Stimulated activated memory B cell treated with anti-CD40 and anti-IgM and Interleukin-4, amounts not matched to agents 10 μg/mL and 1 μg/mL and 100 μg/mL, for 72 hours (primary cell): ENCODE results near the gene OR14C36.
"Not testable (repeated sequence)": the region's sequence is repeated elsewhere in the genome, so short reads cannot be mapped to it uniquely, and the experiment has no call there.

Source experiments
- ATAC-seq: fragments of 150-1000 bp; cut with Tn5 transposase; 2 replicates; pipeline ENCODE4 v1.10.0; 2021
- H3K27ac Mint-ChIP-seq: one replicate; pipeline ENCODE4 v1.8.0; 2022; ENCODE audit warnings: mild to moderate bottlenecking, mixed read lengths
- H3K27me3 Mint-ChIP-seq: one replicate; pipeline ENCODE4 v1.8.0; 2022; ENCODE audit warnings: mixed read lengths
- H3K36me3 Mint-ChIP-seq: one replicate; pipeline ENCODE4 v1.8.0; 2022; ENCODE audit warnings: mixed read lengths
- H3K4me1 Mint-ChIP-seq: one replicate; pipeline ENCODE4 v1.8.0; 2022; ENCODE audit warnings: mixed read lengths
- H3K4me3 Mint-ChIP-seq: one replicate; pipeline ENCODE4 v1.8.0; 2022; ENCODE audit warnings: mild to moderate bottlenecking, moderate library complexity, mixed read lengths
- H3K9me3 Mint-ChIP-seq: one replicate; pipeline ENCODE4 v1.8.0; 2022; ENCODE audit warnings: mixed read lengths

OR14C36 gene, protein sequence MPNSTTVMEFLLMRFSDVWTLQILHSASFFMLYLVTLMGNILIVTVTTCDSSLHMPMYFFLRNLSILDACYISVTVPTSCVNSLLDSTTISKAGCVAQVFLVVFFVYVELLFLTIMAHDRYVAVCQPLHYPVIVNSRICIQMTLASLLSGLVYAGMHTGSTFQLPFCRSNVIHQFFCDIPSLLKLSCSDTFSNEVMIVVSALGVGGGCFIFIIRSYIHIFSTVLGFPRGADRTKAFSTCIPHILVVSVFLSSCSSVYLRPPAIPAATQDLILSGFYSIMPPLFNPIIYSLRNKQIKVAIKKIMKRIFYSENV

GRCh38 chr1:248348475-248348874, at the start of gene OR14C36:
OR14C36 (plus strand) TSS chr1:248348775; CDS start chr1:248348775, 0 bp downstream.
- no peaks in the 10 kb centered on the region for H3K4me1 Mint-ChIP-seq
- H3K4me3 Mint-ChIP-seq: no peak within 1 kb of the TSS
- H3K27me3 Mint-ChIP-seq: no peaks in the 10 kb centered on the region
- ATAC-seq: no peak
- no peaks in the 10 kb centered on the region for H3K9me3 Mint-ChIP-seq
- H3K36me3 Mint-ChIP-seq: no peaks in the 10 kb centered on the region
- no peak within 1 kb of the TSS for H3K27ac Mint-ChIP-seq

DNA sequence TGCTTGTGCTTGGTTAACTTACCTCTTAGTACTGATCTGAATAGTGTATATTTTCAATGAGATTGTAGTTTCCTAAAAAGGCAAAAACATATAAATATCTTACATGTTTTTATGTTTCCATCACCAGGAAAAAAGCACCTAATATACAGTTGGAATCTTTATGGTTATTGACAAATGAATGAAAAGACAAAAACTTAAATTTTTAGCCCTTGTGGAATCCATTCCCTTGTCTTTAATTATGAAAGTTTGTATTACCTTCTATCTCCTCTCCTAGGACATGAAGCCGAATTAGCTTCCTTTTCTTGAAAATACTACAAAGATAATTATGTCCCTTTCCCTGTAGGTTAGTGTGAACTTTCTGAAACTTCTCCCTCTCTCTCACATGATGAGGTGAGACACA, 45.3 kb upstream of the OR14C36 start, which contains the start of gene OR2T12:
TSS of gene OR2T12 (minus strand) at position 101 of the 400 bp plus-strand sequence. CDS start 7,846 bp downstream, outside the sequence.
- Mint-ChIP-seq H3K9me3 (no peaks in the 10 kb centered on the region), H3K4me3 (no peak within 1 kb of the TSS), H3K27me3 (no peaks in the 10 kb centered on the region), H3K27ac (no peak within 1 kb of the TSS), H3K4me1 (no peaks in the 10 kb centered on the region), H3K36me3 (no peaks in the 10 kb centered on the region)
- ATAC-seq: no peak

- H3K36me3 Mint-ChIP-seq, H3K4me3 Mint-ChIP-seq, H3K4me1 Mint-ChIP-seq, H3K27ac Mint-ChIP-seq, H3K27me3 Mint-ChIP-seq, ATAC-seq, H3K9me3 Mint-ChIP-seq: not testable (repeated sequence)
Observed at GRCh38 chr1:248305672-248306071, 42.9 kb upstream of the OR14C36 start.

DNA sequence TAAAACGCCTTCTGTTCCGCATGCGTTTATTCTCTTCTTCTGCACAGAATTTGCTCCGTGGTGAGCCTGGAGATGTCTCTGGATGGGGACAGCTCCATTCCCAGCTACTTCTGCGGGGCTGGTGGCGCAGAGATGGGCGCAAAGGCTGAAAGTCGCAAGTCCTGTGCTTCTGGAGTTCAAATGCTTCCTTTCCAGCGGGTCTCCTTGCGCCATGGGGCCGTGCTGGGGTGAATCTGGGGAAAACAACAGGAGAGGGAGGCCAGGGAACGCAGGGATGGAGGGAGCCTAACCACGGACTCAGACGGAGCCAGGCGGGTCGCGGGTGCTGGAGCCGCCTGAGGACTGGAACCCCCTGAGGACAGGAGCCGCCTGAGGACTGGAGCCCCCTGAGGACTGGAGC, 42.5 kb upstream of the OR14C36 start:
- no peaks in the 10 kb centered on the region for H3K9me3 Mint-ChIP-seq
- H3K36me3 Mint-ChIP-seq: no peaks in the 10 kb centered on the region

DNA sequence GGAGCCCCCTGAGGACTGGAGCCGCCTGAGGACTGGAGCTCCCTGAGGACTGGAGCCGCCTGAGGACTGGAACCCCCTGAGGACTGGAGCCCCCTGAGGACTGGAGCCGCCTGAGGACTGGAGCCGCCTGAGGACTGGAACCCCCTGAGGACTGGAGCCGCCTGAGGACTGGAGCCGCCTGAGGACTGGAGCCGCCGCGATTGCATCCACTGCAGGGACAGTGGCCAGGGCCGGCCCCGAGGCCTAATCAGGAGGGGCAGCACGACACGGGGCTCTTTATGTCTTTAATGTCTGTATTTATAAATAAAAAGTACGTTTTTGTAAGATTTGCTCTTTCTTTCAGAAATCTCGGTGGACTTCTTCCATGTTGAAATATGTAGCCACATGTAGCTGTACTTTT, 41.8 kb upstream of the OR14C36 start:
- not testable (repeated sequence) for H3K27ac Mint-ChIP-seq, H3K9me3 Mint-ChIP-seq, H3K4me1 Mint-ChIP-seq, H3K27me3 Mint-ChIP-seq, H3K4me3 Mint-ChIP-seq, H3K36me3 Mint-ChIP-seq, ATAC-seq

More for the DNA sequence above, 42.5 kb upstream of the OR14C36 start:
- ATAC-seq: no peak
- no peaks in the 10 kb centered on the region for H3K4me1 Mint-ChIP-seq
- no peak overlapping the region for H3K4me3 Mint-ChIP-seq
- no peak overlapping the region for H3K27ac Mint-ChIP-seq
- no peaks in the 10 kb centered on the region for H3K27me3 Mint-ChIP-seq

DNA sequence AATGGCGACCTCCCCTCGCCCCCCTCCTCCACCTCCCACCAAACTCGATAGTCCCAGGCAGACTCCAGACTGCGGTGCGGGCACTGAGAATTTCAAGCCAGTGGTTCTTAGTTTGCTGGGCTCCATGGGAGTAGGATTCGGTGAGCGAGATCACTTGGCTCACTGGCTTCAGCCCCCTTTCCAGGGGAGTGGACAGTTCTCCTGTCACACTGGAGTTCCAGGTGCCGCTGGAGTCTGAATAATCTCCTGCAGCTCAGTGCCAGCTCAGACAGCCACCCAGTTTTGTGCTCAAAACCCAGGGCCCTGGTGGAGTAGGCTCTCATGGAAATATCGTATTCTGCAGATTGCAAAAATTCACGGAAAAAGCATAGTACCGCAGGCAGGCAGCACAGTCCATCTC, 31.8 kb upstream of the OR14C36 start:
- Mint-ChIP-seq H3K27ac (no peak overlapping the region), H3K36me3 (no peaks in the 10 kb centered on the region), H3K27me3 (peaks cover 65% of the 10 kb centered on the region), H3K4me3 (no peak overlapping the region), H3K9me3 (peaks cover 18% of the 10 kb centered on the region), H3K4me1 (no peaks in the 10 kb centered on the region)
- no peak for ATAC-seq

DNA sequence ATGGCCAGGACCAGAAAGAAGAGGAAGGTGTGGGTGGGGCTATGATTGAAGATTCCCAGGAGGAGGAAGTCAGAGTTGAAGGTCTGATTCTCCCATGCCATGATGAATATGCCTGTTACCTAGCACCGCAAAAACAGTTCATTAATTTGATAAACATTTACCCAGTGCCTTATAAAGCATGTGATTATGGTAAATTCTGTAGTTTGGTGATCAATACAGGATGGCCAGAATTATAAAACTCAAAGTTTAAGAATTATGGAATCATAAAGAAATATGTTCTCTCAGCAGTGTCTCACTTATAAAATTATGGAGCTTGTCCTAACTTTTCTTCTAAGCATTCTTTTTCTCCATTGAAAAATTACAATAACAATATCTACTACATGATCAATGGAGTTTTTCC, 24.1 kb upstream of the OR14C36 start, which contains the start of gene OR2M7:
TSS of gene OR2M7 (minus strand) at position 101 of the 400 bp plus-strand sequence. CDS start at position 101, 0 bp downstream.
- no peaks in the 10 kb centered on the region for H3K36me3 Mint-ChIP-seq
- ATAC-seq: no peak
- no peaks in the 10 kb centered on the region for H3K4me1 Mint-ChIP-seq
- no peak within 1 kb of the TSS for H3K4me3 Mint-ChIP-seq
- H3K27me3 Mint-ChIP-seq: peaks cover 28% of the 10 kb centered on the region
- H3K27ac Mint-ChIP-seq: no peak within 1 kb of the TSS
- no peaks in the 10 kb centered on the region for H3K9me3 Mint-ChIP-seq

- Mint-ChIP-seq H3K4me1 (no peaks in the 10 kb centered on the region), H3K4me3 (no peak overlapping the region), H3K9me3 (no peaks in the 10 kb centered on the region), H3K27me3 (no peaks in the 10 kb centered on the region), H3K27ac (no peak overlapping the region), H3K36me3 (no peaks in the 10 kb centered on the region)
- no peak for ATAC-seq
Observed at GRCh38 chr1:248343451-248343850, 5.1 kb upstream of the OR14C36 start.

DNA sequence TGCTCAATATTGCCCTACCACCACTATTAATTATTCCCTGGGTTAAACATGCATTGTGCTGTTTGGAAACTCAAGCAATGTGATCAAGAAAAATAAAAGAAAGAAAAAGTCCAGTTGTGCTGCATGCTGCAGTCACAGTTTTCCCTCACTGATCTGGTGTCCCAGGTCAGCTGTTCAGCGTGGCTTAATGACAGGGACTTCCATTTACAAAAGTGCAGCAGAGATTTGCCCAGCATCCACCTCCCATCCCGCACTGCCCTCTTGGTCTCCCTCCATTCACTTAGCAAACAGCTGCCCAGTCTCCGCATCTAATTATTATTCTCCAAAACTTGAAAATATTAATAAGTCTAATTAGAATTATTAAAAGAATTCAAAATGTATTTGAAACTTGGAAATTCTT, 10.8 kb downstream of the OR14C36 start:
- ATAC-seq: no peak
- Mint-ChIP-seq H3K4me1 (no peaks in the 10 kb centered on the region), H3K4me3 (no peak overlapping the region), H3K9me3 (no peaks in the 10 kb centered on the region), H3K36me3 (no peaks in the 10 kb centered on the region), H3K27ac (no peak overlapping the region), H3K27me3 (peaks cover 18% of the 10 kb centered on the region)

GRCh38 chr1:248361121-248361715, 12.6 kb downstream of the OR14C36 start, which contains the start of gene OR2T4:
OR2T4 (plus strand) TSS chr1:248361665; CDS start chr1:248361665, 0 bp downstream.
- no peaks in the 10 kb centered on the region for H3K36me3 Mint-ChIP-seq
- peaks cover 32% of the 10 kb centered on the region for H3K27me3 Mint-ChIP-seq
- no peak within 1 kb of the TSS for H3K4me3 Mint-ChIP-seq
- H3K4me1 Mint-ChIP-seq: no peaks in the 10 kb centered on the region
- H3K9me3 Mint-ChIP-seq: no peaks in the 10 kb centered on the region
- no peak within 1 kb of the TSS for H3K27ac Mint-ChIP-seq
- ATAC-seq: no peak

DNA sequence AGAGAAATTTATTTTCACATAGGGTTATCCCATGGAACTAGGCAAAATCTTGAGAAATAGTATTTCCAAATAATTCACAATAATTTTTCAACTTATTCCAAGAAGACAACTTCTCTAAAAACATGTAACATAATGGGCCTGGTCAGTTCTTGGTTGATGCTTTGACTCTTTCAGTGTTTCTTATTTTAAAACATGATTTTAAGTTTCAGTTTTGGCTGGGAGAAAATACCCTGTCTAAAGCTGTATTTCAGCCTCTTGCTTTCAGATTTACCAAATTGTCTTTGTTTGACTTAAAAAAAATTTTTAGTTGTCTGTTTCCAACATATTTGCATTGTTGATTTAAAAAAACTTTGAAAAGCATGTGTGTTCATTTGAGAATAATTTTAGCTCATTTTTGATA, 18.0 kb downstream of the OR14C36 start:
- Mint-ChIP-seq H3K36me3 (no peaks in the 10 kb centered on the region), H3K4me1 (no peaks in the 10 kb centered on the region)

GRCh38 chr1:248372394-248372793, 23.8 kb downstream of the OR14C36 start:
- H3K4me3 Mint-ChIP-seq: no peak overlapping the region
- no peak overlapping the region for H3K27ac Mint-ChIP-seq
- no peaks in the 10 kb centered on the region for H3K9me3 Mint-ChIP-seq
- peaks cover 7% of the 10 kb centered on the region for H3K4me1 Mint-ChIP-seq
- no peak for ATAC-seq
- H3K36me3 Mint-ChIP-seq: no peaks in the 10 kb centered on the region
- H3K27me3 Mint-ChIP-seq: peaks cover 17% of the 10 kb centered on the region

More for the DNA sequence above, 18.0 kb downstream of the OR14C36 start:
- H3K27me3 Mint-ChIP-seq: peaks cover 31% of the 10 kb centered on the region
- no peak overlapping the region for H3K4me3 Mint-ChIP-seq
- no peaks in the 10 kb centered on the region for H3K9me3 Mint-ChIP-seq
- H3K27ac Mint-ChIP-seq: no peak overlapping the region
- ATAC-seq: no peak

- no peaks in the 10 kb centered on the region for H3K9me3 Mint-ChIP-seq
- no peak for ATAC-seq
- no peak overlapping the region for H3K27ac Mint-ChIP-seq
- no peaks in the 10 kb centered on the region for H3K36me3 Mint-ChIP-seq
- H3K4me1 Mint-ChIP-seq: peaks cover 7% of the 10 kb centered on the region
- H3K4me3 Mint-ChIP-seq: no peak overlapping the region
- H3K27me3 Mint-ChIP-seq: peaks cover 17% of the 10 kb centered on the region
Observed at GRCh38 chr1:248373761-248374160, 25.2 kb downstream of the OR14C36 start.

GRCh38 chr1:248375446-248375845, 26.9 kb downstream of the OR14C36 start, which contains the start of gene OR2T6:
OR2T6 (plus strand) TSS chr1:248375746; CDS start chr1:248387609, 11,863 bp downstream.
- Mint-ChIP-seq H3K4me1 (peaks cover 7% of the 10 kb centered on the region), H3K27me3 (peaks cover 17% of the 10 kb centered on the region), H3K4me3 (no peak within 1 kb of the TSS), H3K36me3 (no peaks in the 10 kb centered on the region), H3K9me3 (no peaks in the 10 kb centered on the region), H3K27ac (no peak within 1 kb of the TSS)
- ATAC-seq: no peak

DNA sequence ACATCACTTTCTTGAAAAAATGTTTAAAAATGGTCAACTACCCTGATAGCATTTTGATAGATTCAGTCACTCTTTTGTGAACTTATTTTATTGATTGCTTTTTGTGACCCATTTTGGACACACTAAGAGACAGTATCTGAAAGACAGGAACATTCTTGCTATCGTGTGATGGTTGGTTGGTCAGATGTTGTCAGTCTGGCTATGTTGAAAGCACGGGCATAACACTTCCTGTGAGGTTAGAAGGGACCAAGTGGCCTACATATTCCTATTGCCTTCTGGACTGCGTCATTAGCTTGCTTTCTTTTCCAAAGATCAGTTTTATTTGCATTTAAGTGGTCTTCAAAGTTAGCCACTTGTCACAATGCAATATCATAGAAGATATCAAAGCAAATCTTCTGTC, 28.3 kb downstream of the OR14C36 start:
- Mint-ChIP-seq H3K4me1 (peaks cover 7% of the 10 kb centered on the region), H3K4me3 (no peak overlapping the region), H3K27ac (no peak overlapping the region), H3K9me3 (no peaks in the 10 kb centered on the region), H3K36me3 (no peaks in the 10 kb centered on the region), H3K27me3 (peaks cover 12% of the 10 kb centered on the region)
- no peak for ATAC-seq

GRCh38 chr1:248380854-248381253, 32.3 kb downstream of the OR14C36 start:
- ATAC-seq: no peak
- Mint-ChIP-seq H3K4me3 (no peak overlapping the region), H3K27me3 (peaks cover under 1% of the 10 kb centered on the region), H3K9me3 (no peaks in the 10 kb centered on the region), H3K27ac (no peak overlapping the region), H3K4me1 (no peaks in the 10 kb centered on the region), H3K36me3 (no peaks in the 10 kb centered on the region)
